ENCODE measurements around the gene HMGCL. TPM values are rescaled to one million over a fixed set of nuclear protein-coding genes. Genes with fewer than 3 reads are reported as not detected.

Gene HMGCL
- total RNA-seq, 1 experiment from 2014 or later: 28.2 TPM

- POLR2A ChIA-PET (ENCODE audit: unreplicated experiment): no interaction called here
- CTCF ChIA-PET: no interaction called here
- intact Hi-C loops (cut with micrococcal nuclease): no loop called here
These were observed 8.3 kb downstream of the HMGCL start for GRCh38 chr1:23816906-23817305.

GRCh38 chr1:23816361-23816760, 8.9 kb downstream of the HMGCL start:
- Histone ChIP-seq H4K20me1 (ENCODE audit: low read length) (no peaks in the 10 kb centered on the region), H3K36me3 (ENCODE audit: low read depth, low read length) (no peaks in the 10 kb centered on the region; the same call in 1 of the 2 replicates), H3K9me2 (replicated peaks; ENCODE audit: low read length) (no peaks in the 10 kb centered on the region), H3K4me1 (ENCODE audit: insufficient read depth, low read length) (no peaks in the 10 kb centered on the region), H3K9me3 (ENCODE audit: low read length) (no peaks in the 10 kb centered on the region), H3K9ac (ENCODE audit: low read length) (no peak overlapping the region), H3K27ac (ENCODE audit: low read length) (no peak overlapping the region), H3F3A (ENCODE audit: low read length, unreplicated experiment) (no peaks in the 10 kb centered on the region), H3K4me2 (ENCODE audit: low read length) (no peak overlapping the region), H3K4me3 (ENCODE audit: low read length) (no peak overlapping the region), H2AFZ (ENCODE audit: low read length) (no peak overlapping the region), H3K27me3 (ENCODE audit: low read length) (no peaks in the 10 kb centered on the region), H3K79me2 (ENCODE audit: low read length) (no peaks in the 10 kb centered on the region)
- ChIA-PET CTCF (no interaction called here), POLR2A (ENCODE audit: unreplicated experiment) (interaction anchor here (0.7 kb wide), 1 partner anchor 38 kb away, joined by 5 read pairs; the partner anchor contains the start of gene PITHD1)
- ATAC-seq: no peak
- no peak for DNase-seq
- TF ChIP-seq EZH2 (IDR thresholded peaks at IDR 0.05; ENCODE audit: low read length, unreplicated experiment): no peak
- no peak for TF ChIP-seq CTCF (conservative IDR thresholded peaks at IDR 0.05; ENCODE audit: low read depth, low read length)
- no peak for TF ChIP-seq EZH2phosphoT487 (IDR thresholded peaks at IDR 0.05; ENCODE audit: borderline replicate concordance, low read length)
- intact Hi-C loops (cut with micrococcal nuclease): no loop called here
- BruUV-seq (replicated peaks): no TSS peak

More at GRCh38 chr1:23816906-23817305, 8.3 kb downstream of the HMGCL start:
- H3K9me2 ChIP-seq (replicated peaks; ENCODE audit: low read length): no peaks in the 10 kb centered on the region
- H4K20me1 ChIP-seq (ENCODE audit: low read length): no peaks in the 10 kb centered on the region
- H2AFZ ChIP-seq (ENCODE audit: low read length): no peak overlapping the region
- no peaks in the 10 kb centered on the region for H3K27me3 ChIP-seq (ENCODE audit: low read length)
- no peaks in the 10 kb centered on the region; the same call in 1 of the 2 replicates for H3K36me3 ChIP-seq (ENCODE audit: low read depth, low read length)
- H3K27ac ChIP-seq (ENCODE audit: low read length): no peak overlapping the region
- no peak overlapping the region for H3K9ac ChIP-seq (ENCODE audit: low read length)
- no peaks in the 10 kb centered on the region for H3K79me2 ChIP-seq (ENCODE audit: low read length)
- BruUV-seq (replicated peaks): no TSS peak
- no peak overlapping the region for H3K4me3 ChIP-seq (ENCODE audit: low read length)
- H3K4me1 ChIP-seq (ENCODE audit: insufficient read depth, low read length): no peaks in the 10 kb centered on the region
- no peak for DNase-seq
- TF ChIP-seq EZH2 (IDR thresholded peaks at IDR 0.05; ENCODE audit: low read length, unreplicated experiment): no peak
- TF ChIP-seq EZH2phosphoT487 (IDR thresholded peaks at IDR 0.05; ENCODE audit: borderline replicate concordance, low read length): no peak
- TF ChIP-seq CTCF (conservative IDR thresholded peaks at IDR 0.05; ENCODE audit: low read depth, low read length): no peak
- no peak for ATAC-seq
- H3K9me3 ChIP-seq (ENCODE audit: low read length): no peaks in the 10 kb centered on the region
- H3K4me2 ChIP-seq (ENCODE audit: low read length): no peak overlapping the region
- H3F3A ChIP-seq (ENCODE audit: low read length, unreplicated experiment): no peaks in the 10 kb centered on the region

- intact Hi-C loops (cut with micrococcal nuclease): no loop called here
- Histone ChIP-seq H3K9ac (ENCODE audit: low read length) (no peak overlapping the region), H3F3A (ENCODE audit: low read length, unreplicated experiment) (no peaks in the 10 kb centered on the region), H3K4me3 (ENCODE audit: low read length) (no peak overlapping the region), H3K4me1 (ENCODE audit: insufficient read depth, low read length) (0 out of 2 replicates have a peak, but pooled peaks cover 5% of the 10 kb centered on the region), H3K27ac (ENCODE audit: low read length) (no peak overlapping the region), H3K9me2 (replicated peaks; ENCODE audit: low read length) (no peaks in the 10 kb centered on the region), H3K9me3 (ENCODE audit: low read length) (no peaks in the 10 kb centered on the region), H4K20me1 (ENCODE audit: low read length) (no peaks in the 10 kb centered on the region), H2AFZ (ENCODE audit: low read length) (no peak overlapping the region), H3K79me2 (ENCODE audit: low read length) (no peaks in the 10 kb centered on the region), H3K36me3 (ENCODE audit: low read depth, low read length) (no peaks in the 10 kb centered on the region; the same call in 1 of the 2 replicates), H3K27me3 (ENCODE audit: low read length) (no peaks in the 10 kb centered on the region), H3K4me2 (ENCODE audit: low read length) (no peak overlapping the region)
- POLR2A ChIA-PET (ENCODE audit: unreplicated experiment): no interaction called here
- TF ChIP-seq CTCF (conservative IDR thresholded peaks at IDR 0.05; ENCODE audit: low read depth, low read length) (no peak), EZH2 (IDR thresholded peaks at IDR 0.05; ENCODE audit: low read length, unreplicated experiment) (no peak), EZH2phosphoT487 (IDR thresholded peaks at IDR 0.05; ENCODE audit: borderline replicate concordance, low read length) (no peak)
- ATAC-seq: no peak
- DNase-seq: no peak
- BruUV-seq (replicated peaks): no TSS peak
- CTCF ChIA-PET: no interaction called here
These were observed 11.2 kb downstream of the HMGCL start for GRCh38 chr1:23814016-23814415.

All from PC-3 (cell line).